GM23248 (cell line): ENCODE results near the gene MRGPRX2.

Experiments used
- EZH2 ChIP-seq: fragments of 200-600 bp; sonication (generic); IDR thresholded peaks from 2 replicates; pipeline ENCODE4 v1.6.1; 2018; ENCODE audit warnings: antibody characterized with exemption, mild to moderate bottlenecking; ENCODE audit not compliant: insufficient read depth, poor library complexity, severe bottlenecking
- EZH2phosphoT487 ChIP-seq: fragments of 200-600 bp; sonication (generic); IDR thresholded peaks from 2 replicates; pipeline ENCODE4 v1.6.1; 2018; ENCODE audit warnings: antibody characterized with exemption, moderate library complexity, mild to moderate bottlenecking, low read depth; ENCODE audit not compliant: insufficient read depth

GRCh38 chr11:19110295-19110694, 49.8 kb upstream of the MRGPRX2 start:
- TF ChIP-seq EZH2 (no peak), EZH2phosphoT487 (no peak)
